Transverse colon (tissue), 4 donors: Measurements from ENCODE around the gene DOK7. TPM values are rescaled to one million over a fixed set of nuclear protein-coding genes. Genes with fewer than 3 reads are reported as not detected.

Experiments
- DNase-seq: peaks from one replicate; pipeline ENCODE4 v3.0.0-alpha.2; 2019
- H3K27ac ChIP-seq, 4 donors: fragments of 200-600 bp; sonication (generic); 2 replicates each; pipeline ENCODE4 v1.5.1; 2016 to 2018; ENCODE audit warnings: inconsistent platforms in 4 of 4
- H3K27me3 ChIP-seq: fragments of 200-600 bp; sonication (generic); 2 replicates; pipeline ENCODE4 v1.5.1; 2017; ENCODE audit warnings: inconsistent platforms
- H3K36me3 ChIP-seq, 4 donors: fragments of 200-600 bp; sonication (generic); 2 replicates each; pipeline ENCODE4 v1.5.1; 2017 to 2019; ENCODE audit warnings: inconsistent platforms in 4 of 4
- H3K4me1 ChIP-seq, 4 donors: fragments of 200-600 bp; sonication (generic); 2 replicates each; pipeline ENCODE4 v1.5.1; 2017 to 2020; ENCODE audit warnings: inconsistent platforms in 4 of 4
- H3K4me3 ChIP-seq, 4 donors: fragments of 200-600 bp; sonication (generic); 1 replicate in 1 of 4; 2 replicates in 3 of 4; pipeline versions ENCODE4 v1.5.1 to v1.6.1; 2017 to 2019; ENCODE audit warnings: inconsistent platforms in 4 of 4
- H3K9me3 ChIP-seq, 2 donors: fragments of 200-600 bp; sonication (generic); 2 replicates each; pipeline ENCODE4 v1.5.1; 2017 to 2019; ENCODE audit warnings: inconsistent platforms in 2 of 2
- EP300 ChIP-seq: sonication (generic); formaldehyde crosslinking; IDR thresholded peaks from one replicate; pipeline ENCODE4 v1.6.1; 2017; ENCODE audit warnings: antibody characterized with exemption, low read depth
- POLR2A ChIP-seq: fragments of 450-650 bp; IDR thresholded peaks from one replicate; pipeline ENCODE4 v1.6.1; 2016; ENCODE audit warnings: antibody characterized with exemption, mild to moderate bottlenecking, moderate library complexity
- POLR2AphosphoS5 ChIP-seq, 3 donors: sonication (generic); formaldehyde crosslinking; IDR thresholded peaks; one replicate each; pipeline ENCODE4 v1.6.1; 2016; ENCODE audit warnings: antibody characterized with exemption in 3 of 3
- WGBS, 2 donors: methylation state at CpG; one replicate each; pipeline ENCODE4 v1.1.5; 2018; ENCODE audit warnings: low coverage in 1 of 2; 5-methylcytosine and 5-hydroxymethylcytosine counted together
- in situ Hi-C, 4 donors: fragments of 200-750 bp; cut with MboI; loops; one replicate each; pipeline versions ENCODE4 v1.15.0 to v1.15.1; 2017; ENCODE audit warnings: low sequenced_read_pairs in 3 of 4, low pct_ligation_motif_present in 1 of 4, low pct_unique_long_range_greater_than_20kb in 1 of 4
- intact Hi-C: fragments of 100-400 bp; cut with DNase I; formaldehyde crosslinking; loops from one replicate; pipeline ENCODE4 v1.15.1; 2023; ENCODE audit warnings: low total_unique reads
- total RNA-seq, 4 donors: library from RNA; depleted of rRNA; stranded (reverse); fragments of >200 nt; gene quantifications; one replicate each; pipeline ENCODE4 v1.1.0, GENCODE V29; 2016
- TF ChIP-seq, protein P1 (sequence below), 5 experiments: fragments of 200-600 bp in 3 of 5; fragments of 450-650 bp in 2 of 5; sonication (generic) in 3 of 5; IDR thresholded peaks; 1 replicate in 2 of 5; 2 replicates in 3 of 5; pipeline ENCODE4 v1.5.1; 2016 to 2017; ENCODE audit warnings: antibody characterized with exemption in 5 of 5, inconsistent platforms in 3 of 5, mild to moderate bottlenecking in 2 of 5, moderate library complexity in 1 of 5

Gene DOK7
- total RNA-seq, 4 donors from 2014 or later, result 0.27 to 0.95 TPM; not detected in 2

DNA sequence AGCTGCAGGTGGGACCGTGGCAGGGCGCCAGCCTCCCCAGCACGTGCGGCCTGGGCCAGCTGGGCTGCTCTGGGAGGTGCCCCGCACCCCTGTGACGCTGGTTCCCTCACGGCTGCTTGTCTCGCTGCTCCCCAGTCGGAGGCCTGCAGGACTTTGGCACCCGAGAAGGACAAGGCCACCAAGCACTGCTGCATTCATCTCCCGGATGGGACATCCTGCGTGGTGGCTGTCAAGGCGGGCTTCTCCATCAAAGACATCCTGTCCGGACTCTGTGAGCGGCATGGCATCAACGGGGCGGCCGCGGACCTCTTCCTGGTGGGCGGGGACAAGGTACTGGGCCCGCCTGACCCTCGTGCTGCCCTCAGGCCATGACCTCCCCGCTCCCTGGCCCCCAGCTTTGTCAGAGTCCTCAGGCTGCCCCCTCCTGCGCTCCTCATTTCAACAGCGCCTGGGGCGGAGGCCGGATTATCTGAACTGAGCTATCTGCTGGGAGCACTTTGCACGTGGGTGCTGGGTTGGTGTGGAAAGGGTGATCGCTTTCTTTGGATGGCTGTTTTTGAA lies 40.8 kb upstream of the DOK7 start:
- Histone ChIP-seq H3K27me3 (no peaks in the 10 kb centered on the region), H3K4me1 (no peaks in the 10 kb centered on the region), H3K27ac (no peak overlapping the region), H3K4me3 (no peak overlapping the region), H3K36me3 (peaks cover 0 to 8% (median 3%) of the 10 kb centered on the region in 4 donors), H3K9me3 (no peaks in the 10 kb centered on the region)
- in situ Hi-C loops, result no loop called here
- intact Hi-C loops, result no loop called here
- TF ChIP-seq POLR2A (no peak), EP300 (no peak), POLR2AphosphoS5 (IDR thresholded peaks at IDR 0.05) (no peak)
- TF ChIP-seq, protein P1, sequence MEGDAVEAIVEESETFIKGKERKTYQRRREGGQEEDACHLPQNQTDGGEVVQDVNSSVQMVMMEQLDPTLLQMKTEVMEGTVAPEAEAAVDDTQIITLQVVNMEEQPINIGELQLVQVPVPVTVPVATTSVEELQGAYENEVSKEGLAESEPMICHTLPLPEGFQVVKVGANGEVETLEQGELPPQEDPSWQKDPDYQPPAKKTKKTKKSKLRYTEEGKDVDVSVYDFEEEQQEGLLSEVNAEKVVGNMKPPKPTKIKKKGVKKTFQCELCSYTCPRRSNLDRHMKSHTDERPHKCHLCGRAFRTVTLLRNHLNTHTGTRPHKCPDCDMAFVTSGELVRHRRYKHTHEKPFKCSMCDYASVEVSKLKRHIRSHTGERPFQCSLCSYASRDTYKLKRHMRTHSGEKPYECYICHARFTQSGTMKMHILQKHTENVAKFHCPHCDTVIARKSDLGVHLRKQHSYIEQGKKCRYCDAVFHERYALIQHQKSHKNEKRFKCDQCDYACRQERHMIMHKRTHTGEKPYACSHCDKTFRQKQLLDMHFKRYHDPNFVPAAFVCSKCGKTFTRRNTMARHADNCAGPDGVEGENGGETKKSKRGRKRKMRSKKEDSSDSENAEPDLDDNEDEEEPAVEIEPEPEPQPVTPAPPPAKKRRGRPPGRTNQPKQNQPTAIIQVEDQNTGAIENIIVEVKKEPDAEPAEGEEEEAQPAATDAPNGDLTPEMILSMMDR (IDR thresholded peaks at IDR 0.05), result no peak
- 90% methylated on average over 18 of the region's 29 CpGs; no CpG with 5 or more reads in 1 of the 2 donors for WGBS, 2 donors
- DNase-seq, result no peak

DNA sequence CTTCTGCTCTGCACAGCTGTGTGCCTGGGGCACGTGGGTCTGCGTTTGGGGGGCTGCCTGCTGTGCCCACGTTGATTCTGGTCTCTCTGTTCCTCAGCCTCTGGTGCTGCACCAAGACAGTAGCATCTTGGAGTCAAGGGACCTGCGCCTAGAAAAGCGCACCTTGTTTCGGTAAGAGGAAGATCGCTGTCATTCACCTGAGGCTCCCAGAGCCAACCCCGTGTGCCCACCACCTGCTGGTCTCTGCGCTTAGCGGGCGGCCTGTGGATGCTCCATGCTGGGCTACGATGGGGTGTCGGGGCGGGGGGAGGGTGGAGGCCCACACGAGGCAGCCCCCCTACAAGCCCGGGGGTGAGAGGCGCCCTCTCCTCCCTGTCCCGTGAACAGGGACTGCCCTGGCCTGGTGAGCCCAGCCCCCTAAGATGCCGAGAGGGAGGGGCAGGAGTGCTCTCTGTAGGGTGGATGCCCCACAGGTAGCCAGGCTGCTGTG lies 40.3 kb upstream of the DOK7 start:
- TF ChIP-seq POLR2AphosphoS5 (IDR thresholded peaks at IDR 0.05), result no peak
- TF ChIP-seq, protein P1 (IDR thresholded peaks at IDR 0.05), result no peak
- no peak for TF ChIP-seq POLR2A
- no peak for TF ChIP-seq EP300
- 73 to 89% methylated on average over 3 to 19 of the region's 19 CpGs for WGBS, 2 donors
- H3K36me3 ChIP-seq, result peaks cover 0 to 3% (median under 1%) of the 10 kb centered on the region in 4 donors

GRCh38 chr4:3423406-3423805 lies 39.7 kb upstream of the DOK7 start:
- in situ Hi-C loops (no loop called here), intact Hi-C loops (no loop called here)
- Histone ChIP-seq H3K36me3 (no peaks in the 10 kb centered on the region), H3K27ac (no peak overlapping the region), H3K4me1 (no peaks in the 10 kb centered on the region), H3K27me3 (no peaks in the 10 kb centered on the region), H3K9me3 (no peaks in the 10 kb centered on the region), H3K4me3 (no peak overlapping the region)
- WGBS, 2 donors, result 95% methylated on average over 12 of the region's 16 CpGs; no CpG with 5 or more reads in 1 of the 2 donors
- TF ChIP-seq POLR2AphosphoS5 (IDR thresholded peaks at IDR 0.05) (no peak), EP300 (no peak), POLR2A (no peak)
- TF ChIP-seq, protein P1 (IDR thresholded peaks at IDR 0.05), result no peak
- DNase-seq, result no peak

More for the DNA sequence above, 40.3 kb upstream of the DOK7 start:
- in situ Hi-C loops, result no loop called here
- DNase-seq, result no peak
- no peaks in the 10 kb centered on the region for H3K4me1 ChIP-seq
- no peak overlapping the region for H3K27ac ChIP-seq
- no peak overlapping the region for H3K4me3 ChIP-seq
- H3K9me3 ChIP-seq, result no peaks in the 10 kb centered on the region
- intact Hi-C loops, result no loop called here
- no peaks in the 10 kb centered on the region for H3K27me3 ChIP-seq

- DNase-seq, result no peak
- no peak for TF ChIP-seq POLR2AphosphoS5 (IDR thresholded peaks at IDR 0.05)
- TF ChIP-seq POLR2A, result no peak
- TF ChIP-seq, protein P1 (IDR thresholded peaks at IDR 0.05), result no peak
- TF ChIP-seq EP300, result no peak
- Histone ChIP-seq H3K9me3 (no peaks in the 10 kb centered on the region), H3K27me3 (no peaks in the 10 kb centered on the region), H3K4me1 (no peaks in the 10 kb centered on the region), H3K4me3 (no peak overlapping the region), H3K36me3 (no peaks in the 10 kb centered on the region), H3K27ac (no peak overlapping the region)
- WGBS, 2 donors, result 93 to 95% methylated on average over 8 to 13 of the region's 13 CpGs
- in situ Hi-C loops (no loop called here), intact Hi-C loops (no loop called here)
Observed at GRCh38 chr4:3423952-3424351, 39.2 kb upstream of the DOK7 start.
